ENCODE data around the gene UROD. TPM values are rescaled to one million over a fixed set of nuclear protein-coding genes. Genes with fewer than 3 reads are reported as not detected.

Gene UROD
- total RNA-seq, 1 experiment from 2014 or later: 92.2 TPM

GRCh38 chr1:45009956-45010854, 1.8 kb upstream of the UROD start:
- no peaks in the 10 kb centered on the region; the same call in 1 of the 2 replicates for H3K27me3 Mint-ChIP-seq (ENCODE audit: low read depth)
- H3K4me2 ChIP-seq (ENCODE audit: insufficient read depth, insufficient read length, low read length): peak overlapping the region; percentile 46
- H3K23me2 ChIP-seq (ENCODE audit: insufficient read length, low read depth, low read length, poor library complexity, severe bottlenecking): peaks cover 19% of the 10 kb centered on the region
- H2BK15ac ChIP-seq (ENCODE audit: low read depth, low read length): no peak overlapping the region
- no peak overlapping the region for H3K18ac ChIP-seq (ENCODE audit: insufficient read length, low read depth, low read length)
- H3K4me3 Mint-ChIP-seq: peak overlapping the region; percentile 65 to 87
- no peak overlapping the region for H3K23ac ChIP-seq (ENCODE audit: insufficient read length, low read depth, low read length)
- H3K4me1 Mint-ChIP-seq: peaks cover 26 to 28% of the 10 kb centered on the region in 2 experiments
- peaks cover 4 to 57% (median 40%) of the 10 kb centered on the region in 3 experiments for H3K36me3 Mint-ChIP-seq (ENCODE audit: insufficient read depth in 1 of 3, low read depth in 3 of 3)
- H4K20me1 ChIP-seq (ENCODE audit: control insufficient read depth, insufficient read depth, insufficient read length): no peaks in the 10 kb centered on the region
- H3T11ph ChIP-seq (ENCODE audit: low read length): no peak overlapping the region
- DNase-seq: no peak
- H3K4ac ChIP-seq (ENCODE audit: low read depth, low read length): no peak overlapping the region
- H3K9ac ChIP-seq (ENCODE audit: extremely low read depth, insufficient read length, low read length): no peak overlapping the region
- H3K9me3 ChIP-seq (ENCODE audit: control insufficient read depth, low read depth, low read length): no peaks in the 10 kb centered on the region
- H3K9me3 Mint-ChIP-seq: no peaks in the 10 kb centered on the region
- no peak overlapping the region for H2BK12ac ChIP-seq (ENCODE audit: insufficient read length, low read depth, low read length)
- H2BK20ac ChIP-seq (ENCODE audit: low read depth, low read length, poor library complexity, severe bottlenecking): no peak overlapping the region
- H4K8ac ChIP-seq (replicated peaks; ENCODE audit: insufficient read length, low read depth, low read length): no peak overlapping the region
- no peak overlapping the region for H3K27ac ChIP-seq (ENCODE audit: insufficient read length, low read depth, low read length)
- no peak overlapping the region for H4K5ac ChIP-seq (ENCODE audit: insufficient read length, low read depth, low read length)
- no peaks in the 10 kb centered on the region for H3K79me2 ChIP-seq (ENCODE audit: insufficient read depth, low read length)
- H4K91ac ChIP-seq (ENCODE audit: insufficient read length, low read depth, low read length): no peak overlapping the region
- H3K27ac Mint-ChIP-seq: no peak overlapping the region; a peak in 1 of 7 replicates
- H3K56ac ChIP-seq (ENCODE audit: insufficient read length, low read depth, low read length): no peak overlapping the region
- no peaks in the 10 kb centered on the region for H3K27me3 ChIP-seq (ENCODE audit: insufficient read depth, low read length)
- no peak overlapping the region for H2AFZ ChIP-seq (ENCODE audit: low read length)
- no peak overlapping the region for H3K14ac ChIP-seq (ENCODE audit: insufficient read depth, low read length)
- peaks cover 7% of the 10 kb centered on the region for H3K4me1 ChIP-seq (ENCODE audit: insufficient read depth, low read length)
- no peak for TF ChIP-seq CTCF (conservative IDR thresholded peaks at IDR 0.05)
- H2AK5ac ChIP-seq (ENCODE audit: insufficient read length, low read length): no peak overlapping the region
- no peaks in the 10 kb centered on the region for H3K79me1 ChIP-seq (ENCODE audit: insufficient read depth, low read depth, low read length, poor library complexity, severe bottlenecking)
- WGBS (ENCODE audit: extremely low coverage, insufficient read length, low lambda C conversion rate): no CpG with 5 or more reads among the region's 41 CpGs
- H2BK120ac ChIP-seq (ENCODE audit: low read depth, low read length, poor library complexity, severe bottlenecking): no peak overlapping the region
- no peak overlapping the region for H2BK5ac ChIP-seq (ENCODE audit: insufficient read length, low read length)

Measured in H9 (cell line).